ENCODE results near the gene PRPF19.

The PRPF19 gene

DNA sequence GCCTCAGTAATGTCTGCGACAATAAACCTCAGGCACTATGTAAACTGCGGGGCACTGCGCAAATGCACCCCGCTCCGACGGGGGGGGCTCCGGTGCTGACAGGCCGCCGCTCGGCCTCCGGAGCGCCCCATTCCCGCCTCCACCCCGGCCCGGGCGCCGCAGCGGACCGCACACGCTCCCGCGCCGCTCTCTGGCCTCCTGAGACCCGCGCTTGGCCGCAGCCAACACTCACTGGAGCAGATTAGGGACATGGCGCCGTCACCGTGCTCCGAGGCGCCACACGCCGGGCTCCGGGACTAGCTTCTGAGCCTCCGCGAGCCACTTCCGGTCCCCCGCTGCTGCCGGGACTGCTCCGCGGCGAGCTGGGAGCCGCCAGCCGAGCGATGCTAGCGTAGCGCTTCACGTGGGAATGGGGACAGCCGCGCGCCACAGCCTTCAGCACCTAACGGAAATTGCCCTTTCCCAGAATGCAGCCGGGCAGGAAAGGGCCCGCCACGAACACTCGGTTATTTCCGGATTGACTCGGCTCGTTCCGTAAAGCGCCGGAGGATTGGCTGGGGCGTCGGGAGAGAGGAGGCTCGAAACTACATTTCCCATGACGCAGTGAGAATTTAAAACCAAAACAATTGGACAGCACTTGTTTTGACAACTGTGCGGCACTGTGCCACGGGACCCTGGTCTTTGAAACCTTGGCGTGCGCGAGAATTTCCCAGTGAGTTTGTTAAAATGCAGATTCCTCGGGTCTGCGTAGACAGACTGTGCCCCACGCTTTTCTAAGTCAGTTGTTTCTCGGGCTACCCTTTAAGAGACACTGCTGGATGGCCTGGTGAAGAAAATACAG lies at the start of gene PRPF19:
Gene PRPF19, minus strand, starts transcription at position 454 of the 841 bp plus-strand sequence. Its CDS starts 203 bp downstream, at position 251.
- DNase-seq, result peak; percentile 96

- DNase-seq, result no peak
These were observed 49.2 kb upstream of the PRPF19 start for GRCh38 chr11:60955571-60955970.

DNA sequence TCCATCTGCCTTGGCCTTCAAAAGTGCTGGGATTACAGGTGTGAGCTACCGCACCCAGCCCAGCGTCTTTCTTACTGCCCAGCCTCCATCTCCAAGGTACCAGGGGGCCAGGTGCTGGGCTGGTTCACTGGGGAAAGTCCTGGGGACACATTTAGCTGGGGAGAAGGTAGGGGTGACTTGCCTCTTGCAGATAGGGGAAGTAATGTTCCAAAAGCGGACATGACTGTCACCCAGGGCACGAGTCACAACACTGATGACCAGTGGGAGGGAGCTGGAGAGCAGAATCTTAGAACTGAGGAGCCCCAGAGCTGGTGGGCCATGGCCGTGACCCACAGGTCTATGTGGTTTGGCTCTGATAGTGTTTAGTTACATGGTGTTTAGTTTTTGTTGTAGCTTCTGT lies 48.0 kb upstream of the PRPF19 start:
- no peak for DNase-seq

DNA sequence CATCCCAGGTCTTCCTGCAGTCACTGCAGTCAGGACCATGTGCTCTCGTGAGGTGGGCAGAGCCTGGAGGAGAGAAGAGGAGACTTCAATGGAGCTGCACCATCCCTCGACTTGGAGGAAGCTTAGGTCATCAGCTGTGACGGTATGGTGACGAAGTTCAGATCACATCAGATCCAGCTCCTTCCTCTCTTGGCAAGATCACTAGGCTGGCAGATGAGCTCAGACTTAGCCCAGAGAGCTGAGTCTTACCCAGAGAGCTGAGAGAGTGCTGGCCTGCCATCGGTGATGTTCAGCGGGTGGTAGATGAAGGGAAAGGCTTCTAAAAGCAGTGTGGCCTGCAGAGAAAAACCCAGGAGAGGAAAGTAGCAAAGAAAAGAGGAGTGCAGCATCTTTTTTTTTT lies 47.4 kb upstream of the PRPF19 start:
- DNase-seq, result no peak

GRCh38 chr11:60952742-60953170 lies 46.4 kb upstream of the PRPF19 start:
- no peak for DNase-seq

GRCh38 chr11:60951904-60952741 lies 45.7 kb upstream of the PRPF19 start, which contains the start of gene SLC15A3:
Gene SLC15A3 (minus strand): TSS chr11:60952176. CDS start chr11:60951551, 625 bp downstream.
- no peak for DNase-seq

- no peak for DNase-seq
These were observed 45.2 kb upstream of the PRPF19 start for GRCh38 chr11:60951606-60951903.

DNA sequence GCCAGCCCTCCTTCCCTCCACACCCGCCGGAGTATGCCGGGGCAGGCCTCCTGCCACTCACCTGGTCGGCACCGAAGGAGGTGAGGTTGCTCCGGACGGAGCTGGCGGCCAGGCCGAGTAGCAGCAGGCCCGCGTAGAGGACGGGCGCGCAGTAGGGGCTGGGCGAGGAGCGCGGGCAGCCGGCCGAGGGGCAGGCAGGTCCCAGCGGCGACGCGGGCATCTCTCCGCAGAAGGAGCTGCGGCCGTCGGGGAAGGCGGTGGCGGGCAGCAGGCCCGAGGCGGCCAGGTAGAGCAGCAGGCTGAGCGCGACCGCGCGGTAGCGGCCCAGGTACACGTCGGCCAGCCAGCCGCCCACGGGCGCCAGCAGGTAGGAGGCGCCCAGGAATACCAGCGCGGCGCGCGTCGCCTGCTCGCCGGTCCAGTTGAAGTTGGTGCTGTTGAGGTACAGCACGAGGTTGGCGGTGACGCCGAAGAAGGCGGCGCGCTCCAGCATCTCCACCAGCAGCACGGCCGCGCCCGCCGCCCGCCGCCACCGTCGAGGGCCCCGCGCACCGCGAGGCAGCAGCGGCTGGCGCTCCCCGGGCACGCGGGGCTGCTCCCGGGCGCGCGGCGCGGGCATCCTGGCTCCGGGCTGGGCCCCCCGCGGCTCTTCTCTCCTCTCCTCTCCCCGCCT lies 44.7 kb upstream of the PRPF19 start:
- DNase-seq, result no peak

DNA sequence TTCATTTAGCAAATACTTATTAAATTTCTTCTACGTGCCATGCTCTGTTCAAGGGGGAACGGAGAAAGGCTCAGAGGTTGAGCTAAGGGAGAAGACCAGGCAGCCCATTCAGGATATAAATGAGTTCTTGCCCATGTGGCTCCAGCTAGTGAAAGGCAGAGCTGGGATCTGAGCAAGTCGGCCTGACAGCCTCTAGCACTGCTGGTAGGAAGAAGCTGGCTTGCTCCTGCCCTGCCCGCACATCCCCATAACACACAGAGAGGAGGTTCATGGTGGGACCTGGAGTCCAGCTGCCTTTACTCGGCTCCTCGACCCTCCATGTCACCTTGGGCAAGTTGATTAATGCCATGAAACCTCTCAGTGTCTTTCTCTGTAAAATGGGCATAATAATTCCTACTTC lies 43.6 kb upstream of the PRPF19 start:
- no peak for DNase-seq

DNA sequence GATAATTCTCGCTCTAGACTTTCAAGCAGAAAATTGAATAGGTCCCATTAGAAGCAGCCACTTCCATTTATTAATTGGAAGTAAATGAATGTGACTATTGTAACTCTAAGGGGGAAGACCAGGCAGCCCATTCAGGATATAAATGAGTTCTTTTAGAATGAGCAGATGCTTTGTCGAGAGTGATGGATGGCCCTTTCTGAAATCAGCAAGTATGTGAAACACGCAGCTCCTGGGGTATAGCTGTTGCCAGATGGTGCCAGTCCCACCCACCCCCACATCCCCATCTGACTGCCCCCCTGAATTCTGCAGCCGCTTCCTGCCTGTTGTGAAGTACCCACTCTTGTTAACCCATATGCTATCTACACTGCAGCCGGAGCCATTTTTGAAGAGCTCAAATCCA lies 41.9 kb upstream of the PRPF19 start:
- DNase-seq, result no peak

GRCh38 chr11:60947700-60948099 lies 41.3 kb upstream of the PRPF19 start:
- DNase-seq, result no peak

GRCh38 chr11:60946601-60947264 lies 40.3 kb upstream of the PRPF19 start:
- DNase-seq, result no peak

DNA sequence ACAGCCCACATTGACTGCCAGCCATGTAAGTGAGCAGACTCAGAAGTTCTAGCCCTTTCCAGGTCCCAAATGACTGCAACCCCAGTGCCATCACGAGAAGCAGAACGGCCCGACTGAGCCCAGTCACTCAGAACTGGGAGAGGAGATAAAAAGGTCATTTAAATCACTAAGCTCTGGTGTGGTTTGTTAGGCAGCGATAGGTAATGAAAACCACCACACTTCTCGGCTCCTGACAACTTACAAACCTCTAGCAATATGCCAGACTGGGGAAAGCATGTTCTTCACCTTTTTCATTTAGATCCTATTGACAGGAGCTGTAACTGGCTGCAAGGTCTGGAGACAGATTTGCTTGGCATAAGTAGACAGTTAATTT lies 38.9 kb upstream of the PRPF19 start:
- no peak for DNase-seq

GRCh38 chr11:60944490-60945294 lies 38.3 kb upstream of the PRPF19 start:
- no peak for DNase-seq

GRCh38 chr11:60942970-60943565 lies 36.7 kb upstream of the PRPF19 start:
- peak; percentile 22 for DNase-seq

DNA sequence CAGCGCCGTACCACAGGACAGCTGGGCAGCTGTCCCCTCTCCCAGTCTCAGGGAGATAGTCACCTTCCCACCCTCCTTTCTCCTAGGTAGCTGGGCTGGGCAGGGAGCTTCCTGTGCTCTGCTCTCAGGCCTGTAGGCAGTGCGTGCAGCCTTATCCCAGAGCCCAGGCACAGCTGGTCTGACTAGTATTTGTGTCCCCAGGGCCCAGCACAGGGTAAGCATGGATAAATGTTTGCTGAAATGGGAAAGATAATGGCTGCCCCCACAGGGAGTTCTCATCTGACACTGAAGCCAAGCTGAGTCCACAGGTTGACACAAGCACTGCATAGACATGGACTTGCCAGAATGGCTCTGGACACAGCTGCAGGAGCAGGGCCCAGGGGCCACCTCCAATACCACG lies 35.8 kb upstream of the PRPF19 start:
- no peak for DNase-seq

DNA sequence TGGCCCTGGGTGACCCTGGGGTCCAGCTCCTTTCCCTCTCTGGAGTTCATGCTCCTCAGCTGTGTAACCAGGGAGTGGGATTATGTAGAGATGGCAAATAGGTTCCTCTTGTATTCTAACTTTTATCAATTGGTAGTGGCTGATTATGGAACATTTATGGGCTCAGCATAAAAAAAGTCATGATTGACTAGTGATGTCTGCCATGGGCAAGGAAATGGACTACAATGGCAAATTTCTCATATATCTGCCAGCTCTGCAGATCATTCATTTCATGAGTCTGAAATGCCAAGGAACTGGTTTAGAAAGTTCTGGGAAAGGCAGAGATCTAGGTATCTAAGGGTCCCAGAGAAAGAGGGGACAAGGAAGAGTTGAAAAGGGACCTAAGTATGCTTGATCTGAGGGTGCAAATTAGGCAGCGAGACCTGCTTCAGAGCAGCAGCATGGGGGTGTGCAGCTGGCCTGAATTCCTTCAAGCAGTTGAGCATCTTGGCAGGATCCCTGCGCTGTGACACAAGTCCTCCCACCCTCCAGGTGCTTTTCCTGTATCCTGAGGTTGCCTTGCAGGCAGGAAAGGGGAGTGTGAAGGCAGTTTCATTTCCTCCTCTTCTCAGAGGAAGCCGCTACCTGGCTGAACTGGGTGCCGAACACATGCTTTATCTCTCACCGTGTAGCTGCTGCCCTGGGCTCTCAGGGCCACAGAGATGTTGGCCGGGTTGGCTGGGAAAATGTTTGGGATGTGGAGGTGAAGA lies 35.2 kb upstream of the PRPF19 start:
- no peak for DNase-seq

DNA sequence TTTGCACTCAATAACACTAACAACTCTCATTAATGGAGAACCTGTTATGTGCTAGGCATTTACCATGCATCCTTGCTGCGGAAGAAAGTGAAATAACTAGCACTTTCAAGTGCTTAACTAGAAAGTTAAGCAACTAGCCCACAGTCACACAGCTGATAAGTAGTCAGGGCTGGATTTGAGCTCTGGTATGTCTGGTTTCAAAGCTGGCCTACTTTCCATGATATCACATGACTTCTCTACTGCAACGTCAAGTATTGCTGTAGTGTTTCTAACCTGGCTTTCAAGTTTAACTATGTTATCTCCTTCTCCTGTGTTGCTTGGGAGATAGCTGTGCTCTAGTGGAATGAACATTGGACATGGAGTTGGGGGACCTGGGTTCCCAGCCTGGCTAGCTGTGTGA lies 33.5 kb upstream of the PRPF19 start:
- no peak for DNase-seq

GRCh38 chr11:60939301-60939700 lies 32.9 kb upstream of the PRPF19 start:
- DNase-seq, result no peak

- no peak for DNase-seq
These were observed 32.1 kb upstream of the PRPF19 start for GRCh38 chr11:60938500-60938899.

DNA sequence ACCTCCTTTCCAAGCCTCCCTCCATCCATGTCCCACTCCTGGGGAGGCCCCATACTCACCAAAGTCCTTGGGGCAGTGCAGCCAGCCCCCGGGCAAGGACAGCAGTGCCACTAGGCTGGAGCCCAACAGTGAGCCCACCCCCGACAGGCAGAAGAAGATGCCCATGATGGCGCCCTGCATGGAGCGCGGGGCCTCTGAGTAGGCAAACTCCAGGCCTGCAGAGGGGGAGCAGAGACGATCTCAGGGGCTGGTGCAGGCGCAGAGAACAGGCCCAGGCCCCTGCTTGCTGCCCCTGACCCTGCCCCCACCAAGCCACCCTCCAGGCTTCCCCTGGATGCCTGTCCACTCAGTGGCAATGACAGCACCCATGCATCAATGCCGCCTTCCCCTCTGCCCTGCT lies 31.4 kb upstream of the PRPF19 start:
- DNase-seq, result no peak

Measured in NCI-H774 (cell line).